Measurements from ENCODE around the gene CSNK1A1. TPM values are rescaled to one million over a fixed set of nuclear protein-coding genes. Genes with fewer than 3 reads are reported as not detected.
"Not testable (repeated sequence)": the region's sequence is repeated elsewhere in the genome, so short reads cannot be mapped to it uniquely, and the experiment has no call there.

Gene CSNK1A1
- total RNA-seq, 2 donors from 2014 or later = 202 to 229 TPM

- intact Hi-C loops (cut with DNase I, micrococcal nuclease) = no loop called here
- peak; percentile 26 for ATAC-seq
- peak in 1 of 2 donors; percentile 70 for DNase-seq
Measured at GRCh38 chr5:149448831-149449714, 102.2 kb downstream of the CSNK1A1 start.

- intact Hi-C loops (cut with DNase I, micrococcal nuclease) = no loop called here
Measured at GRCh38 chr5:149448431-149448830, 102.8 kb downstream of the CSNK1A1 start.

GRCh38 chr5:149447373-149448367, 103.6 kb downstream of the CSNK1A1 start:
- intact Hi-C loops (cut with DNase I, micrococcal nuclease) = no loop called here
- ATAC-seq = no peak
- DNase-seq = no peak

More at GRCh38 chr5:149448431-149448830, 102.8 kb downstream of the CSNK1A1 start:
- ATAC-seq (no peak), DNase-seq (no peak)

- DNase-seq; intact Hi-C loops (cut with DNase I, micrococcal nuclease); ATAC-seq: not testable (repeated sequence)
Measured at GRCh38 chr5:149446794-149447193, 104.4 kb downstream of the CSNK1A1 start.

- peak in 1 of 2 donors; percentile 75 for DNase-seq
- intact Hi-C loops (cut with DNase I, micrococcal nuclease) = no loop called here
Measured at GRCh38 chr5:149445739-149446369, 105.4 kb downstream of the CSNK1A1 start.

GRCh38 chr5:149445343-149445738, 105.9 kb downstream of the CSNK1A1 start:
- intact Hi-C loops (cut with DNase I, micrococcal nuclease) = no loop called here
- no peak for DNase-seq
- ATAC-seq = no peak

More at GRCh38 chr5:149445739-149446369, 105.4 kb downstream of the CSNK1A1 start:
- ATAC-seq = peak; percentile 44

- intact Hi-C loops (cut with DNase I, micrococcal nuclease) = loop anchor here in 1 of 2 donors (5.0 kb wide), 2 partner anchors 118 to 127 kb away; no protein-coding TSS in a partner anchor
- DNase-seq, ATAC-seq: not testable (repeated sequence)
Measured at GRCh38 chr5:149444430-149444829, 106.8 kb downstream of the CSNK1A1 start.

GRCh38 chr5:149443210-149443609, 108.0 kb downstream of the CSNK1A1 start:
- ATAC-seq = no peak
- intact Hi-C loops (cut with DNase I, micrococcal nuclease) = loop anchor here in 1 of 2 donors (5.0 kb wide), 2 partner anchors 119 to 126 kb away; no protein-coding TSS in a partner anchor
- no peak for DNase-seq

- intact Hi-C loops (cut with DNase I, micrococcal nuclease) = loop anchor here in 1 of 2 donors (5.0 kb wide), 2 partner anchors 120 to 125 kb away; no protein-coding TSS in a partner anchor
- DNase-seq (peak; percentile 75 to 90), ATAC-seq (peak; percentile 65)
Measured at GRCh38 chr5:149442563-149443182, 108.6 kb downstream of the CSNK1A1 start.

Other genes with a start within 250 kb of the CSNK1A1 start
- gene GRPEL2, start 205.9 kb downstream of the CSNK1A1 start, total RNA-seq = 10 to 100 TPM; 10.4 to 10.7 TPM
- 1 to 10 TPM; 3.3 to 3.9 TPM for gene PCYOX1L, start 193.4 kb downstream of the CSNK1A1 start, total RNA-seq
- 1 to 10 TPM in 1 of 2 donors, not detected in 1; 1.1 TPM for gene IL17B, start 172.1 kb downstream of the CSNK1A1 start, total RNA-seq
- 10 to 100 TPM; 14.2 to 23.5 TPM for gene ARHGEF37, start 30.1 kb upstream of the CSNK1A1 start, total RNA-seq
- gene PPARGC1B, start 178.9 kb upstream of the CSNK1A1 start, total RNA-seq = 10 to 100 TPM; 25.7 to 60.8 TPM

All from left colon (tissue), 2 donors.